Parathyroid adenoma (tissue), 2 donors: ENCODE measurements around the gene C20orf202.

ENCODE experiments used
- H2AFZ ChIP-seq: fragments of 300-600 bp; sonication (generic); one replicate; pipeline ENCODE4 v1.7.0; 2017; ENCODE audit warnings: antibody characterized with exemption, mild to moderate bottlenecking
- H3K27ac ChIP-seq: fragments of 300-600 bp; sonication (generic); one replicate; pipeline ENCODE4 v1.7.0; 2017
- H3K27me3 ChIP-seq: fragments of 300-600 bp; sonication (generic); one replicate; pipeline ENCODE4 v1.7.0; 2017; ENCODE audit warnings: low read length; ENCODE audit not compliant: control insufficient read depth, insufficient read depth
- H3K36me3 ChIP-seq: fragments of 300-600 bp; sonication (generic); one replicate; pipeline ENCODE4 v1.7.0; 2017; ENCODE audit warnings: low read length; ENCODE audit not compliant: control insufficient read depth, insufficient read depth
- H3K4me1 ChIP-seq: fragments of 300-600 bp; sonication (generic); one replicate; pipeline ENCODE4 v1.7.0; 2017; ENCODE audit warnings: control low read depth
- H3K4me2 ChIP-seq: fragments of 300-600 bp; sonication (generic); one replicate; pipeline ENCODE4 v1.7.0; 2017; ENCODE audit warnings: low read length
- H3K4me3 ChIP-seq: fragments of 300-600 bp; sonication (generic); one replicate; pipeline ENCODE4 v1.7.0; 2017; ENCODE audit warnings: low read depth, low read length
- H3K79me2 ChIP-seq: fragments of 300-600 bp; sonication (generic); one replicate; pipeline ENCODE4 v1.7.0; 2017; ENCODE audit warnings: control low read depth
- H3K9ac ChIP-seq: fragments of 300-600 bp; sonication (generic); one replicate; pipeline ENCODE4 v1.7.0; 2017; ENCODE audit warnings: mild to moderate bottlenecking
- H3K9me3 ChIP-seq: fragments of 300-600 bp; sonication (generic); one replicate; pipeline ENCODE4 v1.7.0; 2017; ENCODE audit warnings: low read length; ENCODE audit not compliant: control insufficient read depth
- TF ChIP-seq, protein P1 (sequence below): fragments of 300-600 bp; sonication (generic); IDR thresholded peaks from one replicate; pipeline ENCODE4 v1.7.0; 2017; ENCODE audit warnings: antibody characterized with exemption, mild to moderate bottlenecking
- donor health status: primary hyperparathyroidism.

C20orf202 gene

DNA sequence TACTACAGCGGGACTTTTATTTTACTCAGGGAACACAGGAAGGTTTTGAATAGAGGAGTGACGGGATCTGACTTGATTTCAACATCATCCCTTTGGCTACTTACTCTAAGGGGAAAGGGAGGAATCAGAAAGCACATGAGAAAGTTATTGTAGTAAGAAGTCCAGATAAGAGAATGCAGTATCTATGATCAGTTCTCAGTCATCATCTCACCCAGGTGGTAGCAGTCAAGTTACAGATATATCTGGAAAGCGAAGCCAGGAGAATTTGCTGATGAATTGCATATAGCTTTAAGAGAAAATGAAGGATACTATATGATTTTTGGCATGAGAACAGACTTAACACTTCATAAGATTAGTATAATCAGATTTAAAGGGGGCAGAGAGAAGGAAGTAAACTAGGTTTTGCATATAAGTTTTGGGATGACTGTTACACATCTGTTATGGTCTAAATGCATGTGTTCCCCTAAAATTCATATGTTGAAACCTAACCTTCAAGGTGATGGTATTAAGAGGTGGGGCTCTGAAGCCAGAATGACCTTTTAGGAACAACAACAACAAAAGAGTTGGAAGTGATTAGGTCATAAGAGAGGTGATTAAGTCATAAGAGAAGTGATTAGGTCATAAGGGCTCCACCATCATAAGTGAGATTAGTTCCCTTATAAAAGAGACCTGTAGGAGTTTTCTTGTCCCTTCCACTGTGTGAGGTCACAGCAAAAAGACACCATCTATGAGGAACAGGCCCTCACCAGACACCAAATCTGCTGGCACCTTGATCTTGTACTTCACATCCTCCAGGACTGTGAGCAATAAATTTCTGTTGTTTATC, 29.2 kb downstream of the C20orf202 start:
- Histone ChIP-seq H3K9ac (no peak overlapping the region), H3K27ac (no peak overlapping the region), H3K4me2 (no peak overlapping the region), H3K4me3 (no peak overlapping the region), H3K4me1 (no peaks in the 10 kb centered on the region), H3K79me2 (no peaks in the 10 kb centered on the region), H3K9me3 (no peaks in the 10 kb centered on the region), H3K27me3 (no peaks in the 10 kb centered on the region), H2AFZ (no peak overlapping the region), H3K36me3 (no peaks in the 10 kb centered on the region)
- TF ChIP-seq, protein P1, sequence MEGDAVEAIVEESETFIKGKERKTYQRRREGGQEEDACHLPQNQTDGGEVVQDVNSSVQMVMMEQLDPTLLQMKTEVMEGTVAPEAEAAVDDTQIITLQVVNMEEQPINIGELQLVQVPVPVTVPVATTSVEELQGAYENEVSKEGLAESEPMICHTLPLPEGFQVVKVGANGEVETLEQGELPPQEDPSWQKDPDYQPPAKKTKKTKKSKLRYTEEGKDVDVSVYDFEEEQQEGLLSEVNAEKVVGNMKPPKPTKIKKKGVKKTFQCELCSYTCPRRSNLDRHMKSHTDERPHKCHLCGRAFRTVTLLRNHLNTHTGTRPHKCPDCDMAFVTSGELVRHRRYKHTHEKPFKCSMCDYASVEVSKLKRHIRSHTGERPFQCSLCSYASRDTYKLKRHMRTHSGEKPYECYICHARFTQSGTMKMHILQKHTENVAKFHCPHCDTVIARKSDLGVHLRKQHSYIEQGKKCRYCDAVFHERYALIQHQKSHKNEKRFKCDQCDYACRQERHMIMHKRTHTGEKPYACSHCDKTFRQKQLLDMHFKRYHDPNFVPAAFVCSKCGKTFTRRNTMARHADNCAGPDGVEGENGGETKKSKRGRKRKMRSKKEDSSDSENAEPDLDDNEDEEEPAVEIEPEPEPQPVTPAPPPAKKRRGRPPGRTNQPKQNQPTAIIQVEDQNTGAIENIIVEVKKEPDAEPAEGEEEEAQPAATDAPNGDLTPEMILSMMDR: no peak

DNA sequence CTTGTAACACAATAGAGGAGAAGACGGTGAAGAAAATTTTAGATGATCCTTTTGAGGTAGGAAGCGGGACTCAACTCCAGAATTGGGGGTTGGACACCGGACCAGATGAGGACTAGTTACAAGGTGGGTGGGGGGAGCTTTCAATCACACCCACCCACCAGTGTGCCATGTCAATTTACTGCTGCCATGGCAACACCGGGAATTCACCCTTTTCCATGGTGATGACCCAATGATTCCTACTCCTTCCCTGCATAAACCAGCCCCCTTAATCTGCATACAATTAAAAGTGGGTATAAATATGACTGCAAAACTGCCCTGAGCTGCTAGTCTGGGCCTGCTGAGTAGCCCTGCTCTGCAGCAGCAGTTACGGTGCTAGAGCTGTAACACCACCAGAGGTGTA, 37.3 kb downstream of the C20orf202 start:
- H3K9ac ChIP-seq: no peak overlapping the region
- H2AFZ ChIP-seq: no peak overlapping the region
- no peaks in the 10 kb centered on the region for H3K9me3 ChIP-seq
- no peaks in the 10 kb centered on the region for H3K27me3 ChIP-seq
- H3K4me1 ChIP-seq: no peaks in the 10 kb centered on the region
- H3K27ac ChIP-seq: no peak overlapping the region
- no peaks in the 10 kb centered on the region for H3K36me3 ChIP-seq
- H3K4me2 ChIP-seq: no peak overlapping the region
- no peaks in the 10 kb centered on the region for H3K79me2 ChIP-seq
- TF ChIP-seq, protein P1: no peak
- H3K4me3 ChIP-seq: no peak overlapping the region

DNA sequence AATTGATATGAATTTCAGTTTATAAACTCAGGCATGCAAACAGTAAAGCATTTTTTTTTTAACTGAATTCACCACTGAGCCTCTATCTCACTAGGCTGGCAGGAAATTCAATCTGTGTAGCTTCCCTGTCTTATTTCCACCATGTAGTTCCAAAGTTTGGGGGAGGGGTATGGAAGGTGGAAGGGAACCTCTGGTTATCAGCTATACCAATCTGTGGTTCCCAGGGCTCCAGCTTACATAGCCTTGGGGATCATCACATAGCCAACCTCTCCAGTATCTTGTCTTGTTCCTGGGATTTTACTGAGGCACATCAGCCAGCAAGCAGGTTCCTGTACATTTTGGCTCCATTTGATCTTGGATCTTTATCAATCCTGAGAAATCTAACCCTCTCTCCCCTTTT, 38.2 kb downstream of the C20orf202 start:
- H3K4me1 ChIP-seq: no peaks in the 10 kb centered on the region

DNA sequence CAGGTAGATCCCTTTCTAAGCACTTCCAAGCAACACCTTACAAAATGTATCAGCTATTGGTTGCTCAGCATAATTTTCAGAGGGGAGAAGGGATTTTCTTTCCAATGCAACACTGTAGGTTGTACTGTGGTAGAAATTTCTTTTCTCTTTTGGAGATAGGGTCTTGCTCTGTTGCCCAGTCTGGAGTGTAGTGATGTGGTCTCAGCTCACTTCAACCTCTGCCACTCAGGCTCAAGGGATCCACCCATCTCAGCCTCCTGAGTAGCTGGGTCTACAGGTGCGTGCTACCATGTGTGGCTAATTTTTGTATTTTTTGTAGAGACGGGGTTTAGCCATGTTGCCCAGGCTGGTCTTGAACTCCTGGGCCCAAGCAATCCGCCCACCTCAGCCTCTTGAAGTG, 38.8 kb downstream of the C20orf202 start:
- Histone ChIP-seq H3K9me3 (no peaks in the 10 kb centered on the region), H3K4me2 (no peak overlapping the region), H3K4me3 (no peak overlapping the region), H3K4me1 (no peaks in the 10 kb centered on the region), H3K27me3 (no peaks in the 10 kb centered on the region), H3K79me2 (no peaks in the 10 kb centered on the region), H3K27ac (no peak overlapping the region), H3K36me3 (no peaks in the 10 kb centered on the region), H2AFZ (no peak overlapping the region), H3K9ac (no peak overlapping the region)
- TF ChIP-seq, protein P1: no peak

More for the DNA sequence above, 38.2 kb downstream of the C20orf202 start:
- H3K27me3 ChIP-seq: no peaks in the 10 kb centered on the region
- TF ChIP-seq, protein P1: no peak
- no peak overlapping the region for H3K4me2 ChIP-seq
- no peak overlapping the region for H2AFZ ChIP-seq
- no peak overlapping the region for H3K9ac ChIP-seq
- H3K27ac ChIP-seq: no peak overlapping the region
- no peak overlapping the region for H3K4me3 ChIP-seq
- no peaks in the 10 kb centered on the region for H3K79me2 ChIP-seq
- H3K36me3 ChIP-seq: no peaks in the 10 kb centered on the region
- H3K9me3 ChIP-seq: no peaks in the 10 kb centered on the region

DNA sequence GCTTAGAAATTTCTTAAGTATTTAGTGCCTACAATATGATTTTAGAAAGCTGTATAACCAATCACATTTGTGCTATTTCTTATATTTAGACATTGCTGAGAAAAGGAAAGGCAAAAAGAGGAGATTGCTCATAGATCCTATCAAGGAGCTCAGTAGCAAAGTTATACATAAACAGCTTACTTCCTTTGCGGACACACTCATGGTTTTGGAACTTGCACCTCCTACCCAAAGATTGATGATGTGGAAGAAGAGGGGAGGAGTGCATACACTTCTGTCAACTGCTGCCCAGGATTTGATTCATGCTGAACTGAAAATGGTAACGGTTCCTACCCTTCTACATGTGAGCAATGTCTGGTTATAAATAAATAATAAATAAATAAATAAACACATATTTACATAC, 39.3 kb downstream of the C20orf202 start:
- Histone ChIP-seq H3K27ac (no peak overlapping the region), H3K79me2 (no peaks in the 10 kb centered on the region), H2AFZ (no peak overlapping the region), H3K4me1 (no peaks in the 10 kb centered on the region), H3K27me3 (no peaks in the 10 kb centered on the region), H3K9ac (no peak overlapping the region), H3K4me2 (no peak overlapping the region), H3K36me3 (no peaks in the 10 kb centered on the region), H3K4me3 (no peak overlapping the region), H3K9me3 (no peaks in the 10 kb centered on the region)
- TF ChIP-seq, protein P1: no peak
